Epidermal melanocyte (primary cell): ENCODE measurements around the gene TSEN34.
"Not testable (repeated sequence)": the region's sequence is repeated elsewhere in the genome, so short reads cannot be mapped to it uniquely, and the experiment has no call there.

Experiments
- DNase-seq: peaks from one replicate; pipeline ENCODE4 v3.0.0; 2011; ENCODE audit warnings: low spot score; ENCODE audit not compliant: insufficient read length

The TSEN34 gene

GRCh38 chr19:54231077-54231931, 40.2 kb downstream of the TSEN34 start:
- DNase-seq, result no peak

GRCh38 chr19:54233941-54234340, 42.8 kb downstream of the TSEN34 start:
- DNase-seq, result no peak

- not testable (repeated sequence) for DNase-seq
Measured at GRCh38 chr19:54239491-54240371, 48.6 kb downstream of the TSEN34 start.

GRCh38 chr19:54240372-54241336, 49.5 kb downstream of the TSEN34 start:
- DNase-seq, result not testable (repeated sequence)

GRCh38 chr19:54242234-54242633, 51.1 kb downstream of the TSEN34 start:
- not testable (repeated sequence) for DNase-seq

GRCh38 chr19:54242646-54243045, 51.5 kb downstream of the TSEN34 start, which contains the start of gene LILRA6:
LILRA6 (minus strand) TSS chr19:54242790.
- not testable (repeated sequence) for DNase-seq

- not testable (repeated sequence) for DNase-seq
Measured at GRCh38 chr19:54243809-54244208, 52.7 kb downstream of the TSEN34 start.
